DOHH2 (cell line): ENCODE measurements around the gene ATP13A3.

Source experiments
- H3F3A ChIP-seq: fragments of 200-600 bp; sonication (generic), shearing (Covaris generic); 2 replicates; pipeline ENCODE4 v1.6.0; 2016; ENCODE audit warnings: antibody characterized with exemption, mild to moderate bottlenecking; ENCODE audit not compliant: control insufficient read depth, insufficient read depth
- H3K27ac ChIP-seq: fragments of 200-600 bp; sonication (generic); 2 replicates; pipeline ENCODE4 v1.5.1; 2014; ENCODE audit warnings: low read depth, mild to moderate bottlenecking, low read length, moderate library complexity
- H3K27me3 ChIP-seq: fragments of 200-600 bp; sonication (generic); 2 replicates; pipeline ENCODE4 v1.6.1; 2014; ENCODE audit warnings: mild to moderate bottlenecking, low read length, mixed read lengths; ENCODE audit not compliant: control insufficient read depth
- H3K36me3 ChIP-seq: fragments of 200-600 bp; sonication (generic); 2 replicates; pipeline ENCODE4 v1.6.1; 2014; ENCODE audit warnings: mild to moderate bottlenecking, low read length, moderate library complexity, mixed read lengths; ENCODE audit not compliant: control insufficient read depth
- H3K4me1 ChIP-seq: fragments of 200-600 bp; sonication (generic); 2 replicates; pipeline ENCODE4 v1.6.1; 2014; ENCODE audit warnings: mild to moderate bottlenecking, low read length, mixed read lengths; ENCODE audit not compliant: control insufficient read depth
- H3K4me2 ChIP-seq: fragments of 200-600 bp; sonication (generic); 2 replicates; pipeline ENCODE4 v1.6.0; 2014; ENCODE audit warnings: mild to moderate bottlenecking, low read length, moderate library complexity
- H3K4me3 ChIP-seq: fragments of 200-600 bp; sonication (generic); 2 replicates; pipeline ENCODE4 v1.5.1; 2014; ENCODE audit warnings: mild to moderate bottlenecking, low read length, mixed read lengths
- H3K79me2 ChIP-seq: fragments of 200-600 bp; sonication (generic); 2 replicates; pipeline ENCODE4 v1.6.1; 2014; ENCODE audit warnings: mild to moderate bottlenecking, low read length, mixed read lengths; ENCODE audit not compliant: control insufficient read depth
- H3K9me2 ChIP-seq: fragments of 200-600 bp; sonication (generic); replicated peaks from 2 replicates; pipeline ENCODE4 v1.6.1; 2014; ENCODE audit warnings: mild to moderate bottlenecking, low read length, mixed read lengths; ENCODE audit not compliant: control insufficient read depth
- H3K9me3 ChIP-seq: fragments of 200-600 bp; sonication (generic); 2 replicates; pipeline ENCODE4 v1.6.1; 2014; ENCODE audit warnings: antibody characterized with exemption, low read length, mixed read lengths; ENCODE audit not compliant: control insufficient read depth, insufficient read depth
- H4K20me1 ChIP-seq: fragments of 200-600 bp; sonication (generic); 2 replicates; pipeline ENCODE4 v1.6.0; 2014; ENCODE audit warnings: low read depth, mild to moderate bottlenecking, antibody characterized with exemption, low read length, moderate library complexity; ENCODE audit not compliant: control insufficient read depth, insufficient read depth
- EZH2phosphoT487 ChIP-seq: fragments of 200-600 bp; sonication (generic); IDR thresholded peaks from 2 replicates; pipeline ENCODE4 v1.6.1; 2017; ENCODE audit warnings: borderline replicate concordance, mild to moderate bottlenecking, antibody characterized with exemption, low read length, moderate library complexity, mixed read lengths
- TF ChIP-seq, protein P1 (sequence below): fragments of 200-600 bp; sonication (generic); IDR thresholded peaks from one replicate; pipeline ENCODE4 v1.5.1; 2014; ENCODE audit warnings: antibody characterized with exemption, mild to moderate bottlenecking, low read depth, low read length; ENCODE audit not compliant: poor library complexity, severe bottlenecking

Gene ATP13A3

DNA sequence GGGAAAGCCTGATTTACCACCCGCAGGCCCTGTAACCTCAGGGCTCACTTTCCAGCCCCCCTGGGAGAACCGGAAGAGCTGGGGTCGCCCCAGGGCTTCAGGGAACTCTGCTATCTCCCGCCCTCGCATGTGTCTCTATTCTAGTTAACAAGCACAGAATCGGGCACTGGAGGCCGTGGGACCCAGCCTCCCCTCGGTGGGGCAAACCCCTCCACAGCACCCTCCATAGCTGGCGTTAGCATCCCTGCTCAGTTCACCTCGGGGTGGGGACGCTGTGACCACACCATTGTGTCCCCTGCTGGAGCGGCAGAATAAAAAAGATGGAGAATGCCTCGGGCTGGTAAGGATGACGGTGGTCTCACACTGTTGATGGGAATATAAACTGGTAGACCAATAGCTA lies 113.8 kb downstream of the ATP13A3 start:
- Histone ChIP-seq H3K9me2 (no peaks in the 10 kb centered on the region), H3K4me2 (no peak overlapping the region), H3F3A (no peaks in the 10 kb centered on the region), H3K27me3 (peaks cover 18% of the 10 kb centered on the region), H3K79me2 (no peaks in the 10 kb centered on the region), H3K4me3 (no peak overlapping the region), H3K27ac (no peak overlapping the region), H3K4me1 (no peaks in the 10 kb centered on the region), H3K9me3 (no peaks in the 10 kb centered on the region), H4K20me1 (no peaks in the 10 kb centered on the region), H3K36me3 (no peaks in the 10 kb centered on the region)
- TF ChIP-seq, protein P1, sequence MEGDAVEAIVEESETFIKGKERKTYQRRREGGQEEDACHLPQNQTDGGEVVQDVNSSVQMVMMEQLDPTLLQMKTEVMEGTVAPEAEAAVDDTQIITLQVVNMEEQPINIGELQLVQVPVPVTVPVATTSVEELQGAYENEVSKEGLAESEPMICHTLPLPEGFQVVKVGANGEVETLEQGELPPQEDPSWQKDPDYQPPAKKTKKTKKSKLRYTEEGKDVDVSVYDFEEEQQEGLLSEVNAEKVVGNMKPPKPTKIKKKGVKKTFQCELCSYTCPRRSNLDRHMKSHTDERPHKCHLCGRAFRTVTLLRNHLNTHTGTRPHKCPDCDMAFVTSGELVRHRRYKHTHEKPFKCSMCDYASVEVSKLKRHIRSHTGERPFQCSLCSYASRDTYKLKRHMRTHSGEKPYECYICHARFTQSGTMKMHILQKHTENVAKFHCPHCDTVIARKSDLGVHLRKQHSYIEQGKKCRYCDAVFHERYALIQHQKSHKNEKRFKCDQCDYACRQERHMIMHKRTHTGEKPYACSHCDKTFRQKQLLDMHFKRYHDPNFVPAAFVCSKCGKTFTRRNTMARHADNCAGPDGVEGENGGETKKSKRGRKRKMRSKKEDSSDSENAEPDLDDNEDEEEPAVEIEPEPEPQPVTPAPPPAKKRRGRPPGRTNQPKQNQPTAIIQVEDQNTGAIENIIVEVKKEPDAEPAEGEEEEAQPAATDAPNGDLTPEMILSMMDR, result no peak
- no peak for TF ChIP-seq EZH2phosphoT487

DNA sequence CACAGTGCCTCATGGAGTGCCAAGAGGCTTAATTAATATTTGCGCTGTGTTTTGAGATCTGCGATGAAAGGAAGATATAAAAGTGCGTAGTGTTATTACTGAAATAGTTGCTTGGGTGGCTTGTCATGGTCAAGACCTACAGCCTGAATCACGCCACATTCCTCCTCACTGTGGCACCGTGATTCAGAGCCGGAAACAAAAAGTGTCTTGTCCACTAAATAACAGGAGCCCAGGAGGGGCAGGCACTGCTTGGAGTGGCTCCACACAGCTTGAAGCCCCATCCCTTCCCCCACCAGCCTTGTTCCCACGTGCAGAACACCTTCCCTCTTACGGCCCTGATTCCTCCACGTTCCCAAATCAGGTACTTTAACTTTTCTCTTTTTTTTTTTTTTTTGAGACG lies 116.0 kb downstream of the ATP13A3 start:
- Histone ChIP-seq H4K20me1 (no peaks in the 10 kb centered on the region), H3K4me2 (no peak overlapping the region), H3K4me1 (no peaks in the 10 kb centered on the region), H3K4me3 (no peak overlapping the region), H3K9me2 (no peaks in the 10 kb centered on the region), H3K36me3 (no peaks in the 10 kb centered on the region), H3K79me2 (no peaks in the 10 kb centered on the region), H3K27me3 (peaks cover 18% of the 10 kb centered on the region), H3K9me3 (no peaks in the 10 kb centered on the region), H3K27ac (no peak overlapping the region), H3F3A (no peaks in the 10 kb centered on the region)
- TF ChIP-seq EZH2phosphoT487, result no peak
- TF ChIP-seq, protein P1, result no peak

DNA sequence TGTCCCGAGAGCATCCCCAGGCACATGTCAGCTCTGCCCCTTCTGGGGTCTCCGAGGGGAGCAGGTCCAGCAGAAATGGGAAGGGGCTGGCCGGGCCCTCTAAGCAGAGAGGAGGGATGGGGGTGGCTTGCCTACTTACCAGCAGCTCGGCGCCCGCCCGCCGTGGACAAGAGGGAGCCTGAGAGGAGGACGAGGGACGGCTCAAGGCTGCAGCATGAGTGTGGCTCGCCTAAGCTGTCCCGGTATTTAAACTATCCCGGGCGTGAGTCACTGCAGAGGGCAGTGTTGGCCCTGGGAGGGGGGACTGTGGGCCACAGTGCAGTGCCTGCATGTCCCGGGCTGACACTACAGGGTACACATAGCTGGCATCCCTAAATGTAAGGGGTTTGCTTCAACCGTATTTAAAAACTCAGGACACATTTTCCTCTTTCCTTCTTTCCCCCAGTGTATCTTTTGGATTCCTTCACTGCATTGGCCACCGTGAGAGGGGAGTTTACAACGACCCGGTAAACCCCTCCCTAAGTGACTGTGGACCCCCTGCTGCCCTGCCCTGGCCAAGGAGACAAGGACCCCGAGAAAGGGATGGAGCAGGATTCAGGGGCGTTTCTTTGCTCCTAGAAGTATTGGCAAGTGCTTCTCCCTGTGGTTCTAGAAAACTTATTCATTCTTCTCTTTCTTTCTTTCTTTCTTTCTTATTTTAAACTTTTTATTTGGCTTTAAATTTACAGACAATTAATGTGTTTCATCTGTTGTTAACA lies 117.1 kb downstream of the ATP13A3 start, which contains the start of gene LRRC15:
TSS of gene LRRC15 (minus strand) at position 222 of the 758 bp plus-strand sequence. CDS start 8,700 bp downstream, outside the sequence.
- H3K36me3 ChIP-seq, result no peaks in the 10 kb centered on the region
- peaks cover 18% of the 10 kb centered on the region for H3K27me3 ChIP-seq
- no peaks in the 10 kb centered on the region for H3K79me2 ChIP-seq
- H3K9me2 ChIP-seq, result no peaks in the 10 kb centered on the region
- no peaks in the 10 kb centered on the region for H4K20me1 ChIP-seq
- no peaks in the 10 kb centered on the region for H3K9me3 ChIP-seq
- H3K4me3 ChIP-seq, result no peak within 1 kb of the TSS
- no peak within 1 kb of the TSS for H3K4me2 ChIP-seq
- no peak for TF ChIP-seq EZH2phosphoT487
- TF ChIP-seq, protein P1, result no peak
- no peaks in the 10 kb centered on the region for H3F3A ChIP-seq
- no peak within 1 kb of the TSS for H3K27ac ChIP-seq
- no peaks in the 10 kb centered on the region for H3K4me1 ChIP-seq
